HPDE6-E6E7 (cell line): ENCODE measurements around the gene PCBP1.
"Not testable (repeated sequence)": the region's sequence is repeated elsewhere in the genome, so short reads cannot be mapped to it uniquely, and the experiment has no call there.

Experiments
- DNase-seq: peaks from one replicate; pipeline ENCODE4 v3.0.0; 2011; ENCODE audit warnings: missing footprints; ENCODE audit errors: extremely low spot score

PCBP1 gene

DNA sequence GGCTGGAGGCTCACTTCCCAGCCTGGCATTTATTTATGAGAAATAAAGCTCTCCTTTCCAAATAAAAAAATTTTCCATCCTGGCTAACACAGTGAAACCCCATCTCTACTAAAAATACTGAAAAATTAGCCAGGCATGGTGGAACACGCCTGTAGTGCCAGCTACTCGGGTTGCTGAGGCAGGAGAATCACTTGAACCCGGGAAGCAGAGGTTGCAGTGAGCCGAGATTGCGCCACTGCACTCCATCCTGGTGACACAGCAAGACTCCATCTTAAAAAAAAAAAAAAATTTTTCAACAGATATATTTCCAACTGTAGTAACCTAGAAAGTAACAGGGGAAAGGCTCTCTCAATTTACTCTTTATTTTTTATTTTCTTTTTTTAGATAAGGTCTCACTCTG is 6.1 kb upstream of the PCBP1 start:
- no peak for DNase-seq

DNA sequence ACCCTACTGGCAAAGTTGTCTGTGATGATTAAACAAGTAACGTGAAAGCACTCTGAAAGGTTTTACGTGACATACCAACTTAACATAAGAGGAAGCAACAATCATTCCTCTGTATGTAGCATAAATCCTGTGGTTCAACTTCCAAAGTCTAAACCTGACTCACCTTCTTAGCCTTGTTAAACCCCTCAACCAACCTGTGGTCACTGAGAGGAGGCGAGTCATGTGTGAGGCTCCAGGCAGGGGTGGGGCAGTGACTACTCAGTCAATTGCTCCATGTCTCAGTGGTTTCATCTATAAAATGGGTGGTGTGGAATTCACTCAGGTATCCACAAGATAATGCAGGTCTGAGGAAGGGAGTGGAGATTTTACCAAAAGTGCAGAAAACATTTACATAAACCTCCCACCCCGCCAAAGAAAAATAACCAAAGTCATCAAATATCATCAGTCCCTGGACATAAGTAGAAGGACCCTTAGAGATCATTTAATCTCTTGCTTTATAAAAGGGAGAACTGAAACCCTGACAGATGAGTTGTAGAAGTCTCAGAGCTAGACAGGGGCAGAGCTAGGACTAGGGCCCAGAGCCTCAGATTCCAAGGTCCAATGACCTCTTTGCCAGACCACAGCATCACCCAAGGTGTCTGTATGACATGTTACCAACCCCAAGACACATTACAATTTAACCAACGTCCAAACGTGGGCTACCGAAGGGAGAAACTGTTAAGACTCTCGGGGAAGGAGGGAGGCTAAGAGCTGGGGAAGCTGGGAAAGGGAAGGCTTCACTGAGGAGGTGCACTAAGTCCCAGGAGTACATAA is 3.7 kb upstream of the PCBP1 start:
- DNase-seq, result no peak

DNA sequence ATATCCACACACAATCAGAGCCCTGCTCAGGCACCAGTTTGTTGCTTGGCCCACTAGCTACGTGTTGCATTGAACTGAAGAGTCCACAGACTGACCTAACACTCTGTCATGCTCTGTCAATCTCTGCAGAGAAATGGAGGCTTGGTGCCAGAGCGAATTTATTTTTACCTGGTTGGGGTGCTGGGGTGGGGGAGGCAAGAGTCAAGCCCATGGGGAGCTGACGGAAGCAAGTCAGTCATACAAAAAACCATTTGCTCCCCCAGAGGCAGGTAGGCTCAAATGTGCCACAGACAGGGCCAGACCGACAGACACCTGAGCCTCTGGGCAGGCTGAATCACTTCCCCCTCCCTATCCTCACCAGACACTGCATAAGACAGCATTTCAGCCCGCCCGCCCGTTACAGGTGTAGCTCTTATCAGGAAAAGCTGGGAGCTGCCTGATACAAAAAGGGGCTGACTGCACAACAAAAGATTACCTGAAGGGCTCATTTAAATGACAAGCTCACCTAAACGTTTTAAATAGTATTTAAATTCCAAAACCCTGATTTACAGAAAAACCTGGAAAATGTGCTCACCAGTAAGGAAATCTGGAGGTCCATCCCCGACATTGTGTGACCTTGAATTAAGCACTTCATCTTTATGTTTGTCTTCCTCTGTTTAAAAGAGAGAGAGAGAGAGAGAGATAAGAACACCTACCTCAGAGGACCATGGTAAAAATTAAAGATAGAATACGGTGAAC is 2.1 kb upstream of the PCBP1 start:
- peak; percentile 58 for DNase-seq

DNA sequence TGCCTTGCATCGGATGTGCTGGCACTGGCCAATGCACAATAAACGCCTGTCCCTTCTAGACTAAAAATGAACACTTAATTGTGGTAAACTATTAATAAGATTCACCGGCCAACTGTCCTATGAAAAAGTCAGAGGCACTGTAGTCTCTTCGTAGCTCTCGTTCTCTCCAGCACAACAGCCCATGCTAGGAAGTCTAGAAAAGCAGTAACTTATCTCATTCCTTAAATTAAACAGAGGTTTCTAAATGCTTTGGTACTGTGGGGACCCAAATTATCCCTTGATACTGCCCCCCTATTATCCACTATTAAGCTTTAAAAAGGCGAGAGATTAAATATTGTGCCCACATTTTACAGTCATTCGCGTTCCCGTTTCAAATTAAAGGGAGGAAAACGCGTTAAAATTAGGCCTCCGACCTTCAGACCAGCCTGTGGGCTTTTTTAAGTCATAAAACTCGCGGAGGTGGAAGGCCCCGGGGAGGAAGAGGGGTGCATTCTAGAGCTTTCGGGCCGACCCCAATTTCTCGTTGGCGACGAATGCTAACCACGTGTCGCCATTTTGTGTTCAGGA is 1.5 kb upstream of the PCBP1 start:
- no peak for DNase-seq

DNA sequence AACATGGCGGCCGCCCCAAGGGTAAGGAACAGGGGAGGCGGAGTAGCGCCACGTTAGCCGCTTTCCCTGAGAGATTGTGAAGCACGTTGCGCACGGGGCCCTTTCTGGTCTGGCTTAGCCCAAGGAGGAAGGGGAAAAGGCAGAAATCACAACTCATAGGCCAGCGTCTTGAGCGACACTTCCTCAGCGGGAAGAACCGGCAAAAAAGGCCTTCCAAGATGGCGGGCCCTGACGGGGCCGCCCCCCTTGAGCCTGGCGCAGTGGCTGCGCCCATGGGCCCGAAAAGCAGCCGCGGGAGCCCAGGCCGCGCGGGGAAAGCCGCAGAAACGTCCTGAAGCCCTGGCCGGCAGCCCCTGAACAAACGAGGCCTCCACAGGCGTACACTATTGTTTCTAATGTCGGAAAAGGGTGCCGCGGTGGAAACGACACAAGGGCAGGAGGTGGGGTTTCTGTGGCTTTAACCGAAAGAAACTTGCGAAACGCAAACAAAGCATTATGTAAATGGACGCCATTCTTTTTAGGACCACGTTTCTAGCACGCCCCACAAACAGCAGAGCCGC is 919 bp upstream of the PCBP1 start:
- peak; percentile 60 for DNase-seq

DNA sequence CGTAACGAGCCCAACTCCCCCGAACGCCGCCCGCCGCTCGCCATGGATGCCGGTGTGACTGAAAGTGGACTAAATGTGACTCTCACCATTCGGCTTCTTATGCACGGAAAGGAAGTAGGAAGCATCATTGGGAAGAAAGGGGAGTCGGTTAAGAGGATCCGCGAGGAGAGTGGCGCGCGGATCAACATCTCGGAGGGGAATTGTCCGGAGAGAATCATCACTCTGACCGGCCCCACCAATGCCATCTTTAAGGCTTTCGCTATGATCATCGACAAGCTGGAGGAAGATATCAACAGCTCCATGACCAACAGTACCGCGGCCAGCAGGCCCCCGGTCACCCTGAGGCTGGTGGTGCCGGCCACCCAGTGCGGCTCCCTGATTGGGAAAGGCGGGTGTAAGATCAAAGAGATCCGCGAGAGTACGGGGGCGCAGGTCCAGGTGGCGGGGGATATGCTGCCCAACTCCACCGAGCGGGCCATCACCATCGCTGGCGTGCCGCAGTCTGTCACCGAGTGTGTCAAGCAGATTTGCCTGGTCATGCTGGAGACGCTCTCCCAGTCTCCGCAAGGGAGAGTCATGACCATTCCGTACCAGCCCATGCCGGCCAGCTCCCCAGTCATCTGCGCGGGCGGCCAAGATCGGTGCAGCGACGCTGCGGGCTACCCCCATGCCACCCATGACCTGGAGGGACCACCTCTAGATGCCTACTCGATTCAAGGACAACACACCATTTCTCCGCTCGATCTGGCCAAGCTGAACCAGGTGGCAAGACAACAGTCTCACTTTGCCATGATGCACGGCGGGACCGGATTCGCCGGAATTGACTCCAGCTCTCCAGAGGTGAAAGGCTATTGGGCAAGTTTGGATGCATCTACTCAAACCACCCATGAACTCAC is 673 bp downstream of the PCBP1 start:
- no peak for DNase-seq

DNA sequence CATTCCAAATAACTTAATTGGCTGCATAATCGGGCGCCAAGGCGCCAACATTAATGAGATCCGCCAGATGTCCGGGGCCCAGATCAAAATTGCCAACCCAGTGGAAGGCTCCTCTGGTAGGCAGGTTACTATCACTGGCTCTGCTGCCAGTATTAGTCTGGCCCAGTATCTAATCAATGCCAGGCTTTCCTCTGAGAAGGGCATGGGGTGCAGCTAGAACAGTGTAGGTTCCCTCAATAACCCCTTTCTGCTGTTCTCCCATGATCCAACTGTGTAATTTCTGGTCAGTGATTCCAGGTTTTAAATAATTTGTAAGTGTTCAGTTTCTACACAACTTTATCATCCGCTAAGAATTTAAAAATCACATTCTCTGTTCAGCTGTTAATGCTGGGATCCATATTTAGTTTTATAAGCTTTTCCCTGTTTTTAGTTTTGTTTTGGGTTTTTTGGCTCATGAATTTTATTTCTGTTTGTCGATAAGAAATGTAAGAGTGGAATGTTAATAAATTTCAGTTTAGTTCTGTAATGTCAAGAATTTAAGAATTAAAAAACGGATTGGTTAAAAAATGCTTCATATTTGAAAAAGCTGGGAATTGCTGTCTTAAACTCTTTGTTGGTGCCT is 1.4 kb downstream of the PCBP1 start:
- DNase-seq, result no peak

DNA sequence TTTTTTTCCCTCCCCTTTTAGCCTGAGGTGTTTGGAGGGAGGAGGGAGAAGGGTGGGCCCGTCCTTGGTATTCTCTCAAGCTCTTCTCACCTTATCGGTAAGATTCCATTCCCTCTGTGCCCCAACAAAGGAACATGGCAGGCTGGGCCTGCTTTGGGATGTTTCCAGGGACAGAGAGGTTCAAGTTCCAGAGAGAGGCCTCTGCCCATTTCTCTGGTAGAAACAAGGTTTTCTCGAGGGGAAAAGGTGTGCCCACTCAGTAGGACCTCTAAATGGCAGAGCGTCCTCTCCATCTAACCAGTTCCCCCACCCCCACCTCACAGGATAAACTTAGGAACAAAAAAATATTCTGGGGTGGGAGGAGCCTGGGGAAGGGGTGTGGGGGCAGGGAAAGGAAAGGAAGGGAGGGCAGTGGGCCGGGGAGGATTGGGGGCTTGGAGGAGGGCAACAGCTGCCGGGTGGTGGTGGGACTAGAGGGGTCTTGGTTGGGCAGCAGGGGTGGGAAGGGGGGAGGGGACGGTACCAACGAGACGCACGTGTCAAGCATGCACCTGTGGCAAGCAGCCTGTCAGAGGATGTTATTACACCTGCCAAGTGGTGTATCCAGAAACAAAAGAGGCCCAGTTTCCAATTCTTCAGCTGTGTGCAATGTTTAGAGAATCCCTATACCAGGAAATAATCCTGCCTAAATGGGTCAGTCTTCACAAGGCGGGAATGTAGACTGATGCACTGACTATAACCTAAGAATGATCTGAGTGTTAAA is 2.1 kb downstream of the PCBP1 start:
- DNase-seq, result no peak

DNA sequence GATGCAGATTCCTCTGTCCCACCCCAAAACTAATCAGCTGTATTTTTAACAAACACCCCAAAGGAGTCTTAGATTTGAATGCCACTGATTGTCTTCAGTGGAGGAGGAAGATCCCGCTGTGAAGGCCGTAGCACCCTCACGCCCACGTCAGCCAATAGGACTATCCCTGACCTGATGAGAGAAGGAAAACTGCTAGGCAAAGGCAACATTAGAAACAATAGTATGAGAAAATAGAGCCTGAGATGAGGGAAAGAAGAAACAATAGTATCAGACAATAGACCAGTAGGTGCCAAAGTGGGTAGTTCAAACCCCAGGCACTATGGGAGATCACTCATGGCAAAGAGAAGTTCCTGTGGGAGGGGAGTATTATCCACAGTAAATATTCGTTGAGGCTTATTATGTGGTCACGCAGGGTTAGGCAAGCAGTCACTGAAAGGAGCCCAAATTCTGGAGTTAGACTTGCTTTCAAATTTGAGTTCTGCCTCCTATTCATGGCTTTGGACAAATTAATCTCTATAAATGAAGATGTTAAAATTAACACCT is 2.8 kb downstream of the PCBP1 start:
- no peak for DNase-seq

DNA sequence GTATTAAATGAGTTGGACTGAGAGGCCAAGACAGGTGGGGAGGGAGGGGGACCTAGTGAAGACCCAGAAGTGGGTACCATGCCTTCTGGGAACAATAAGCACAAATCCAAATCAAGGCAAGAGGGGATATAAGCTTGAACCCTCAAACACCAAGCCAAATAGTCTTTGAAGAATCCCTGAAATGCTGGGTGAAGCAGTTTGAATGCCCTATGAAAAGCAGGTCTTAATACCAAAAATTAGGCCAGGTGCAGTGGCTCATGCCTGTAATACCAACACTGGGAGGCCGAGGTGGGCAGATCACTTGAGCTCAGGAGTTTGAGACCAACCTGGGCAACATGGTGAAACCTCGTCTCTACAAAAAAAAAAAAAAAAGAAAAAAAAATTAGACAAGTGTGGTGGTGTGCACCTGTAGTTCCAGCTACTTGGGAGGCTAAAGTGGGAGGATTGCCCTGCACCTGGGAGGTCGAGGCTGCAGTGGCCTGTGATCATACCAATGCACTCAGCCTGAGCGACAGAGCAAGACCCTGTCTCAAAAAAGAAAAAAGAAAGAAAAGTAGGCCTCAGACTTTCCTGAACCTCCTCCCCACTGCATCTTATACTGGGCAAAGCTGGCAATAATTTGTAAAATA is 3.5 kb downstream of the PCBP1 start:
- no peak for DNase-seq

DNA sequence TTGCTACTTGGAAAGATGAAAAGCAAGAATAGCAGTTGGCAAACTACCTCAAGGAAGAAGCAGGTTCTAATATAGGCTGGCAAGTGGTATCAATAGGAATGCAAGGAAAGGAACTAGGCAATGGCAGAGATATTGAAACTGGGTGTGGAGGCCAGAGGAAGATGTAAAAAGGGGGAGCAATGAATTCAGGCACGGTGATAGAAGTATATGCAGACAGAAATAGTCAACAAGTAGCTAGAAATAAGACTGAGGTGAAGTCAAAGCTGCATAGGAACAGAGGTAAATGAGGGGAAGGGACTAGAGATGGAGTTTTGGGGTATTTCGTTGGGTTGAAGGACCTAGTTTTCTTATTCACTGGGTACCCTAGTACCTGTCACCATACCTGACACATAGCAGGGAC is 4.1 kb downstream of the PCBP1 start:
- DNase-seq, result no peak

DNA sequence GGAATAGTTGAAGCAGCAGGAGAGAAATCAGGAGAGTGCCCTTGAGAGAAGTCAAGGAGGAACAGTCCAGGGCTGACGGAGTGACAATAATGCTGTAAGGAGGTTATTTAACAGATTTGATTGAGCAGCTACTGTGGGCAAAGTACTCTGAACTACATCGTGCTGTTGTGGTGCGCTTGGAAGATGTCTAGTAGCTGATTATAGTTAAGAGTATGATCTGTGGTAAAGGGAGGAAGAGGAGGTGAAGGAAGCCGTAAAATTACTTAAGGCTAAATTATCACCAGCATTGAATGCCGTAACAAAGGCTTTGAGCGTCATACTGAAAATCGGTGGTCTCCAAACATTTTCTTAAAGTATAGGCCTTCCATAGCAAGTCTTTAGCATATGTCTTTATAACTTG is 4.5 kb downstream of the PCBP1 start:
- DNase-seq, result no peak

DNA sequence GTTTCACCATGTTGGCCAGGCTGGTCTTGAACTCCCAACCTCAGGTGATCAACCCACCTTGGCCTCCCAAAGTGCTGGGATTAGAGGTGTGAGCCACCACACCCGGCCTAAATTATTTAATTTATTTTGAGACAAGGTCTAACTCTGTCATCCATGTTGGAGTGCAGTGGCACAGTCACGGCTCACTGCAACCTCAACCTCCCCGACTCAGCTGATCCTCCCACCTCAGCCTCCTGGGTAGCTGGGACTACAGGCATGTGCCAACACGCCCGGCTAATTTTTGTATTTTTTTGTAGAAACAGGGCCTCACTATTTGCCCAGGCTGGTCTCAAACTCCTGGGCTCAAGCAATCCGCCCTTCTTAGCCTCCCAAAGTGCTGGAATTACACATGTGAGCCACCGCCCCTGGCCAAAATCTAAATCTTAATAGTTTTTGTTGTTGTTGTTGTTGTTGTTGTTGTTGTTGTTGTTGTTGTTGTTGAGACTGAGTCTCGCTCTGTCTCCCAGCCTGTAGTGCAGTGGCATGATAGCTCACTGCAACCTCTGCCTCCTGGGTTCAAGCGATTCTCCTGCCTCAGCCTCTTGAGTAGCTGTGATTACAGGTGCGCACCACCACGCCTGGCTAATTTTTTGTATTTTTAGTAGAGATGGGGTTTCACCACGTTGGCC is 5.4 kb downstream of the PCBP1 start:
- not testable (repeated sequence) for DNase-seq

DNA sequence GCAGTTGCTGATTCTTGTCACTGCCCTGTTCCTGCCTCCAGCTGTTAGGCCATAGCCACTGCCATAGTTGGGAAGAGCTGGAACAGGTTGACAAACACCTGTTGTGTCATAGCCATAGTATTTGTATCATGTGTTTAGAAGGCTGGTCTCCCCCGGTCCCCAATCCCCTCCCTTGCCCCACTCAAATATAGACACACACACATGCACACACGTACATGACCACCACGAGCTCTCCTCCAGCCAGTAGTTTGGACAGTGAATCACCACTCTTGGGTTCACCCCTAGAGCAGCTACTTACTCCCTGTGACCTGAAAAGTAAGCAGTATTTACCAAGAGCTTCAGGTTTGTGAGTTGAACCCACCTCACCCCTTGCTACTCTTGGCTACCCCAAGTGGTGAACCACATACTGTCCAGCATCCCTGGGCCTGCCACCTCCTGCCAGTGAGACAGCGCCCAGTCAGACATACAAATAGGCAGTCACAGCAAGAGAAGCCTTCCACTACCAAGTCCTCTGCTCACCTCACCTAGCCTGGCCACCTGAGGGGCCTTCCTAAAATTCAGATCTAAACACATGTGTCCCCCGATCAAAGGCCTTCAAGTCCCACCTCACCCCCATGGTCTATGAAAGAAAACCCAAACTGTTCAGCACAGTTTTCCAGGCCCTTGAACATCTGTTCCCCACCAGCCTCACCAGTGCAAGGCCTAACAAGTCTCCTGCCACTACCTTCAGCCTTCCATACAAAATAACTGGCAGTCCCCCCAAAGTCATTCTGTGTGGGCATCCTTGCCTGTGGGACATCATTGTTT is 7.1 kb downstream of the PCBP1 start:
- DNase-seq, result no peak

DNA sequence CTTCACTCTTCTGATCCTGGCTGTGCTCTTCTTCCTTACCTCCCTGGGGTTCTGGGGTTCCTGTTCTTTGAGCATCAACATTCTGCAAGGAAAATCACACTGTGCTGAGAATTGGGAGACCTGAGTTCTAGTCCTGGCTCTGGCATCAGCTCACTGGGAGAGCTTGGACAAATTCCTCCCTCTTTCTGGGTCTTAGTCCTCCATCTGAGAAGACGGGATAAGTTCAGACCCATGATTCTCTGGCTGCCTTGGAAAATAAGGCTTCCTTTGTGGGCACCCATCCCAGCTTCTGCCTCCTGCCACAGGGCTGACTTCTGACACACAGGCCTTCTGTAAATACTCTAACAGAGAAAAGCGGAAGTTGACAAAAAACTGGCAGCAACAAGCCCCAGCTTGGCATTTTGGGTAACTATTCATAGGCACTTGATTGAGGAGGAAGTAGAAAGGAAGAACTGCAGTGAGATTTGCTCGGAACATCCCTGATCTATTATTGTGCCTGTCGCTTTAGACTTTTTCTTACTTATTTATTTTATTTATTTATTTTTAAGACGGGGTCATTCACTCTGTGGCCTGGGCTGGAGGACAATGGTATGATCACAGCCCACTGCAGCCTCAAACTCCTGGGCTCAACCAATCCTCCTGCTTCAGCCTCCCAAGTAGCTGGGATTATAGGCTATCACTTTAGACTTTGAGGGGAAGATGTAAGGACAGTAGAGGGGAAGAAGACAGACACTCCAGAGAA is 7.9 kb downstream of the PCBP1 start:
- peak; percentile 56 for DNase-seq

DNA sequence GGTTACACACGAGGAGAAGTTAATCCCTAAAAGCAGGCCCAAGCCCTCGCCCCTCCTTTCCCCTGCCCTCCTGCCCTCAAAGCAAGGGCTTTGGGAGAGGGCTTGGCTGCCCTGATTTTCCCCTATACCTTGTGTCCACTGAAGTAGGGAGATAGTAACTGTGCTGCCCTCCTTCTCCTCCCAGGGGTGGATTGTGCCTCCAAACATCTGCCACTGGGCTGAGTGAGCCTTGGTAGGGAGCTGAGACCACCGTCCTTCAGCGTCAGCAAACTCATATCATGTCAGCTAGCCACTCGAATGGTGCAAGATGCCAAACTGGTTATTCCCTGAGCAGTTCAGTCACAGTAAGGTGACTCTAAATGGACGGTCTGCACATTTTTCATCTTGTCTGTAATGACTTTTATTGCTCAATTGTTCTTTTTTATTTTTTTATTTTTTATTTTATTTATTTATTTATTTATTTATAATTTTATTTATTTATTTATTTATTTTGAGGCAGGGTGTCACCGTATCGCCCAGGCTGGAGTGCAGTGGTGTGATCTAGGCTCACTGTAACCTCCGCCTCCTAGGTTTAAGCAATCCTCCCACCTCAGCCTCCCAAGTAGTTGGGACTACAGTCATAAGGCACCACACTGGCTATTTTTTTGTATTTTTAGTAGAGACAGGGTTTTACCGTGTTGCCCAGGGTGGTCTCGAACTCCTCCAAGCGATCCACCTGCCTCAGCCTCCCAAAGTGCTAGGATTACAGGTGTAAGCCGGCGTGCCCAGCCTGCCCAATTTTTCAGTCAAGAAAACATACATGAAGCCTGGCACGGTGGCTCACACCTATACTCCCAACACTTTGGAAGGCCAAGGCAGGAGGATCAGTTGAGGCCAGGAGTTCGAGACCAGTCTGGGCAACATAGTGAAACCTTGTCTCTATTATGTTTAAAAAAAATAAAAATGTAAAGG is 8.7 kb downstream of the PCBP1 start:
- no peak for DNase-seq
